ENCODE results near the gene LBH.

LBH gene

GRCh38 chr2:30287190-30287840, 56.0 kb downstream of the LBH start:
- peak overlapping the region; percentile 78 for H3K27ac ChIP-seq (replicated peaks; ENCODE audit: low read length)
- H3K14ac ChIP-seq (ENCODE audit: low read length), result no peak overlapping the region
- WGBS, 2 donors (ENCODE audit: extremely low coverage in 2 of 2, insufficient read length in 2 of 2, insufficient replicate concordance in 1 of 2), result no CpG with 5 or more reads among the region's 1 CpG

DNA sequence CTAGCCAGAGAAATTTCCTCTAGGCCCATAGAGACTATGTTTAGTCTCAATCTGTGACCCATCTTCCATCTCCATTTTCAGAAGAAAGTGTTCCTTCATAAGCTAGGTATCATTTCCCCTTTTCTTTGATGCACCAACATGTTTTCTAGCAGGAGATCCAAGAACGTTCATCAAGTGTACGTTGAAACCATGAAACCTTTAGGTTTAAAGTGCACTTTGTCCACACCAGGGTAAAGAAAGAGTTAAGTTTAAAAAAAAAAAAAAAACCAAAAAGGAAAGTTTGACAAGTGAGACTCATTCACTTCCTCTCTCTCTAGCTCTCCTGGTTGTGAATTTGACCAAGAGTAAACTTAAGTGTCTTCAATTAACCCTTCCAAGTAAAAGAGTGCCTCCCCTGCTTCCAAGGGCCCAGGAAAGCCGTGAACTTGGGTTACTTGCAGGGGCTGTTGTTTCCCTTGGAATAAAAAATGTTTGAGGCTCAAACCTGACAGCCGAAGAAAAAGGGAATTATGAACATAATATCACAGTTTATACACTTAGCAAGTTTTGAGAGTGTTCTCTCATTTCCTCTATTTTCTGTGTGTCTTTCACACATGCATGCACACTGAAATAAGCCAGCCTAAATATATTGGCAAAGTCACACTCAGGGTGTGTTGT, 56.7 kb downstream of the LBH start:
- no peak overlapping the region for H4K8ac ChIP-seq (ENCODE audit: low read depth, low read length)
- no peak overlapping the region for H2AFZ ChIP-seq (ENCODE audit: low read length)
- H3K14ac ChIP-seq (ENCODE audit: low read length), result no peak overlapping the region
- peaks cover 7 to 10% of the 10 kb centered on the region in 2 donors for H3K4me1 ChIP-seq (ENCODE audit: control insufficient read depth in 2 of 2, insufficient read depth in 1 of 2, low read depth in 1 of 2, low read length in 2 of 2)
- no peak overlapping the region for H4K91ac ChIP-seq (ENCODE audit: low read depth, low read length, poor library complexity)
- peaks cover 0 to 9% (median 0%) of the 10 kb centered on the region in 3 experiments for H3K27me3 ChIP-seq (ENCODE audit: control insufficient read depth in 3 of 3, insufficient read depth in 3 of 3, low read depth in 1 of 3, low read length in 3 of 3)
- no peak overlapping the region for H3K9ac ChIP-seq (ENCODE audit: low read depth, low read length, poor library complexity)
- H2BK5ac ChIP-seq (ENCODE audit: low read length), result no peak overlapping the region
- no peak overlapping the region for H2AK5ac ChIP-seq (ENCODE audit: low read depth, low read length)
- no peak overlapping the region for H3K23ac ChIP-seq (ENCODE audit: low read depth, low read length, poor library complexity)
- H3K4ac ChIP-seq (ENCODE audit: low read length), result no peak overlapping the region
- no peak overlapping the region for H2BK12ac ChIP-seq (ENCODE audit: low read length)
- no peak overlapping the region for H3K4me2 ChIP-seq (ENCODE audit: insufficient read depth, low read length, poor library complexity, severe bottlenecking)
- no peaks in the 10 kb centered on the region for H3K79me1 ChIP-seq (ENCODE audit: low read depth, low read length)
- no peaks in the 10 kb centered on the region for H3K36me3 ChIP-seq (replicated peaks in 1 of 2; ENCODE audit: control insufficient read depth in 2 of 2, insufficient read depth in 2 of 2, low read length in 2 of 2)
- DNase-seq (ENCODE audit: low spot score), result no peak
- no peak overlapping the region for H2BK120ac ChIP-seq (ENCODE audit: low read depth, low read length)
- H3K18ac ChIP-seq (ENCODE audit: low read length), result no peak overlapping the region
- no peak overlapping the region for H2BK15ac ChIP-seq (ENCODE audit: low read length)
- H3K4me3 ChIP-seq (ENCODE audit: low read length in 2 of 2), result no peak overlapping the region
- no peaks in the 10 kb centered on the region for H3K9me3 ChIP-seq (replicated peaks in 1 of 2; ENCODE audit: control insufficient read depth in 2 of 2, insufficient read depth in 1 of 2, low read depth in 1 of 2, low read length in 2 of 2)
- WGBS, 2 donors (ENCODE audit: extremely low coverage in 2 of 2, insufficient read length in 2 of 2, insufficient replicate concordance in 1 of 2), result no CpG with 5 or more reads among the region's 4 CpGs
- H3K27ac ChIP-seq (replicated peaks; ENCODE audit: low read length), result no peak overlapping the region

More at GRCh38 chr2:30287190-30287840, 56.0 kb downstream of the LBH start:
- Histone ChIP-seq H3K36me3 (replicated peaks in 1 of 2; ENCODE audit: control insufficient read depth in 2 of 2, insufficient read depth in 2 of 2, low read length in 2 of 2) (no peaks in the 10 kb centered on the region), H4K91ac (ENCODE audit: low read depth, low read length, poor library complexity) (no peak overlapping the region), H3K18ac (ENCODE audit: low read length) (no peak overlapping the region), H2BK15ac (ENCODE audit: low read length) (no peak overlapping the region), H3K27me3 (ENCODE audit: control insufficient read depth in 3 of 3, insufficient read depth in 3 of 3, low read depth in 1 of 3, low read length in 3 of 3) (peaks cover 0 to 9% (median 0%) of the 10 kb centered on the region in 3 experiments), H4K8ac (ENCODE audit: low read depth, low read length) (no peak overlapping the region), H2AK5ac (ENCODE audit: low read depth, low read length) (no peak overlapping the region), H2BK12ac (ENCODE audit: low read length) (no peak overlapping the region), H3K9me3 (replicated peaks in 1 of 2; ENCODE audit: control insufficient read depth in 2 of 2, insufficient read depth in 1 of 2, low read depth in 1 of 2, low read length in 2 of 2) (no peaks in the 10 kb centered on the region), H3K4me3 (ENCODE audit: low read length in 2 of 2) (no peak overlapping the region), H2BK5ac (ENCODE audit: low read length) (no peak overlapping the region), H2BK120ac (ENCODE audit: low read depth, low read length) (no peak overlapping the region), H3K23ac (ENCODE audit: low read depth, low read length, poor library complexity) (no peak overlapping the region), H3K4ac (ENCODE audit: low read length) (no peak overlapping the region), H2AFZ (ENCODE audit: low read length) (no peak overlapping the region), H3K4me2 (ENCODE audit: insufficient read depth, low read length, poor library complexity, severe bottlenecking) (no peak overlapping the region), H3K4me1 (ENCODE audit: control insufficient read depth in 2 of 2, insufficient read depth in 1 of 2, low read depth in 1 of 2, low read length in 2 of 2) (peaks cover 7 to 10% of the 10 kb centered on the region in 2 donors), H3K79me1 (ENCODE audit: low read depth, low read length) (no peaks in the 10 kb centered on the region), H3K9ac (ENCODE audit: low read depth, low read length, poor library complexity) (no peak overlapping the region)
- DNase-seq (ENCODE audit: low spot score), result peak; percentile 39

GRCh38 chr2:30288561-30288960, 57.2 kb downstream of the LBH start:
- Histone ChIP-seq H3K23ac (ENCODE audit: low read depth, low read length, poor library complexity) (no peak overlapping the region), H2AFZ (ENCODE audit: low read length) (no peak overlapping the region), H3K4me1 (ENCODE audit: control insufficient read depth in 2 of 2, insufficient read depth in 1 of 2, low read depth in 1 of 2, low read length in 2 of 2) (peaks cover 7 to 10% of the 10 kb centered on the region in 2 donors), H3K27ac (replicated peaks; ENCODE audit: low read length) (no peak overlapping the region), H3K4ac (ENCODE audit: low read length) (no peak overlapping the region), H2AK5ac (ENCODE audit: low read depth, low read length) (no peak overlapping the region), H4K8ac (ENCODE audit: low read depth, low read length) (no peak overlapping the region), H3K79me1 (ENCODE audit: low read depth, low read length) (no peaks in the 10 kb centered on the region), H2BK15ac (ENCODE audit: low read length) (no peak overlapping the region), H3K4me2 (ENCODE audit: insufficient read depth, low read length, poor library complexity, severe bottlenecking) (no peak overlapping the region), H2BK120ac (ENCODE audit: low read depth, low read length) (no peak overlapping the region), H4K91ac (ENCODE audit: low read depth, low read length, poor library complexity) (no peak overlapping the region), H3K4me3 (ENCODE audit: low read length in 2 of 2) (no peak overlapping the region), H2BK5ac (ENCODE audit: low read length) (no peak overlapping the region), H3K27me3 (ENCODE audit: control insufficient read depth in 3 of 3, insufficient read depth in 3 of 3, low read depth in 1 of 3, low read length in 3 of 3) (peaks cover 0 to 8% (median 0%) of the 10 kb centered on the region in 3 experiments), H3K18ac (ENCODE audit: low read length) (no peak overlapping the region), H3K9me3 (replicated peaks in 1 of 2; ENCODE audit: control insufficient read depth in 2 of 2, insufficient read depth in 1 of 2, low read depth in 1 of 2, low read length in 2 of 2) (no peaks in the 10 kb centered on the region), H3K36me3 (replicated peaks in 1 of 2; ENCODE audit: control insufficient read depth in 2 of 2, insufficient read depth in 2 of 2, low read length in 2 of 2) (no peaks in the 10 kb centered on the region), H3K14ac (ENCODE audit: low read length) (no peak overlapping the region), H3K9ac (ENCODE audit: low read depth, low read length, poor library complexity) (no peak overlapping the region), H2BK12ac (ENCODE audit: low read length) (no peak overlapping the region)
- DNase-seq (ENCODE audit: low spot score), result no peak
- WGBS, 2 donors (ENCODE audit: extremely low coverage in 2 of 2, insufficient read length in 2 of 2, insufficient replicate concordance in 1 of 2), result no CpG with 5 or more reads among the region's 2 CpGs

DNA sequence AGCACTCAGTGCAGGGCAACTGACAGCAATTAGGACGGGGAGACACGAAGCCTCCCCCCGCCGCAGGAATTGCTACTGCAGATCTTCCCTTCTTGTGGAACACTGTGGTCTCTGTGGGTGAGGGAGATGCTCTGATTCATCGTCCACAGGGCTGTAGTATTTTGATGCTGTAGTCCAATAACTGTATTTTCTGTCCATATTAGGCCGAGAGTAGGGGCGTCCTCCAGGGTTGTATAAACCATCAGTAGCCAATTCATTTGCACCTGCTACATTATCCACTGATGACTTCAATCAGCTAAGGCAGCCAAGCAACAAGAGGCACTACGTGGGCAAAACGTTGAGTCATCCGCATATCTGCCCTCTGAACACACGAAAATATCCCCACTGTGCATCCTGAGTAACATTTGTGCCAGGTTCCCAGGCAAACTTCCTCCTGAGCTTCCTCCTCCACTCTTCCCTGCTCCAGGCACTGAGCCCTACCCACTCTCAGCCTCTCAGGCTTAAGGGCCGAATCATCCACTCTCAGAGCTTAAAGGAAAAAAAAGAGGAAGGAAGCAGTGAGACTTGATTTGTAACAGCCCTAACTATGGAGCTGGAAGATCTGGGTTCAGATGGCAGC, 62.1 kb downstream of the LBH start:
- H3K14ac ChIP-seq (ENCODE audit: low read length), result no peak overlapping the region
- no peaks in the 10 kb centered on the region for H3K79me1 ChIP-seq (ENCODE audit: low read depth, low read length)
- no peak overlapping the region for H3K18ac ChIP-seq (ENCODE audit: low read length)
- H3K27ac ChIP-seq (replicated peaks; ENCODE audit: low read length), result no peak overlapping the region
- no peak overlapping the region for H3K4ac ChIP-seq (ENCODE audit: low read length)
- no peak overlapping the region for H3K4me2 ChIP-seq (ENCODE audit: insufficient read depth, low read length, poor library complexity, severe bottlenecking)
- no peak overlapping the region for H4K91ac ChIP-seq (ENCODE audit: low read depth, low read length, poor library complexity)
- H3K4me3 ChIP-seq (ENCODE audit: low read length in 2 of 2), result no peak overlapping the region
- no peak overlapping the region for H2BK5ac ChIP-seq (ENCODE audit: low read length)
- no CpG with 5 or more reads among the region's 12 CpGs for WGBS, 2 donors (ENCODE audit: extremely low coverage in 2 of 2, insufficient read length in 2 of 2, insufficient replicate concordance in 1 of 2)
- no peak overlapping the region for H2BK12ac ChIP-seq (ENCODE audit: low read length)
- H2AK5ac ChIP-seq (ENCODE audit: low read depth, low read length), result no peak overlapping the region
- H2BK15ac ChIP-seq (ENCODE audit: low read length), result no peak overlapping the region
- no peaks in the 10 kb centered on the region for H3K36me3 ChIP-seq (replicated peaks in 1 of 2; ENCODE audit: control insufficient read depth in 2 of 2, insufficient read depth in 2 of 2, low read length in 2 of 2)
- H4K8ac ChIP-seq (ENCODE audit: low read depth, low read length), result no peak overlapping the region
- no peaks in the 10 kb centered on the region for H3K9me3 ChIP-seq (replicated peaks in 1 of 2; ENCODE audit: control insufficient read depth in 2 of 2, insufficient read depth in 1 of 2, low read depth in 1 of 2, low read length in 2 of 2)
- H3K27me3 ChIP-seq (ENCODE audit: control insufficient read depth in 3 of 3, insufficient read depth in 3 of 3, low read depth in 1 of 3, low read length in 3 of 3), result peaks cover 0 to 4% (median 0%) of the 10 kb centered on the region in 3 experiments
- no peaks in the 10 kb centered on the region for H3K4me1 ChIP-seq (ENCODE audit: control insufficient read depth in 2 of 2, insufficient read depth in 1 of 2, low read depth in 1 of 2, low read length in 2 of 2)
- H2BK120ac ChIP-seq (ENCODE audit: low read depth, low read length), result no peak overlapping the region
- H2AFZ ChIP-seq (ENCODE audit: low read length), result no peak overlapping the region
- DNase-seq (ENCODE audit: low spot score), result no peak
- no peak overlapping the region for H3K23ac ChIP-seq (ENCODE audit: low read depth, low read length, poor library complexity)
- H3K9ac ChIP-seq (ENCODE audit: low read depth, low read length, poor library complexity), result no peak overlapping the region
